Stimulated activated effector memory CD8-positive, alpha-beta T cell treated with anti-CD3 and anti-CD28 coated beads, Interleukin-12 subunit alpha, Interleukin-12 subunit beta, amount 100 ng/mL, for 72 hours (primary cell): ENCODE results near the gene FIBP.

Experiments
- ATAC-seq: fragments of 150-1000 bp; cut with Tn5 transposase; 2 replicates; pipeline ENCODE4 v1.10.0; 2021
- DNase-seq, 2 donors: peaks; one replicate each; pipeline ENCODE4 v3.0.0; 2021 to 2022; ENCODE audit warnings: low spot score in 2 of 2
- H3K27ac Mint-ChIP-seq: one replicate; pipeline ENCODE4 v1.8.0; 2022; ENCODE audit warnings: mild to moderate bottlenecking, mixed read lengths
- H3K36me3 Mint-ChIP-seq: one replicate; pipeline ENCODE4 v1.8.0; 2022; ENCODE audit warnings: mild to moderate bottlenecking, mixed read lengths
- H3K4me1 Mint-ChIP-seq: one replicate; pipeline ENCODE4 v1.8.0; 2022; ENCODE audit warnings: mixed read lengths
- H3K4me3 Mint-ChIP-seq: one replicate; pipeline ENCODE4 v1.8.0; 2022; ENCODE audit warnings: mild to moderate bottlenecking, mixed read lengths
- H3K9me3 Mint-ChIP-seq: one replicate; pipeline ENCODE4 v1.8.0; 2022; ENCODE audit warnings: mixed read lengths

Gene FIBP

DNA sequence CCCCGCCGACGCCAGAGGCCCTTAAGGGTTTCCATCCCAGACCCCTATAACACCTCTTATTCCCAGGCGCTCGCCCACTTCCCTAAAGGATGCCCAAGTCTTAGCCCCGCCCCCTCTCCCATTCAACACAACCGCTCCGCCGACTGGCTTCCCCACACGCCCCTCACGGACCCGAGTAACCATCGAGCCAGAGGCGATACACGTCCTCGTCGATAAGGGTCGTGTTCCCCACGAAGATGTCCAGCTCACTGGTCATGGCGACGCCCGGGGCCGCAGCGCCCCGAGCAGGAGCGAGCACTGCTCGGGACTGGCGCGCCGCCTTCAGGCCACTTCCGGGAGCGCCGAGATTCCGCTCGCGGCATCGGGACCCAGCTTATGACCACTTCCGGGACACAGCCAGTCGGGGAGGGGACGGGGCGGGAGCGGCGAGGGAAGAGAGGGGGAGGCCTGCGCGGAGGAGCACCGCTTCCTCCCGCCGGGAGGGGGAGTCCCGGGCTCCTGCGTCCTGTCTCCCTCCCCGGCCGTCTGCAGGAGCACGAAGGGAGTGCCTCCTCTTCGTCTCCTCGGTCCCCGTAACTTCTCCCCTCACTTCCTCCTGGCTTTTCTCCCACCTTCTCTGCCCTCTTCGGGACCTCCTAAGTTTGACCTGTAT, at the start of gene FIBP:
Gene FIBP (minus strand): TSS at position 309 of the 652 bp plus-strand sequence. CDS start 53 bp downstream, at position 256.
- DNase-seq (peak; percentile 91 to 98), ATAC-seq (peak; percentile 79)
- Mint-ChIP-seq H3K4me1 (peaks cover 69% of the 10 kb centered on the region), H3K36me3 (peaks cover 97% of the 10 kb centered on the region), H3K9me3 (no peaks in the 10 kb centered on the region), H3K4me3 (peak within 1 kb of the TSS; percentile 78), H3K27ac (peak within 1 kb of the TSS; percentile 82)

DNA sequence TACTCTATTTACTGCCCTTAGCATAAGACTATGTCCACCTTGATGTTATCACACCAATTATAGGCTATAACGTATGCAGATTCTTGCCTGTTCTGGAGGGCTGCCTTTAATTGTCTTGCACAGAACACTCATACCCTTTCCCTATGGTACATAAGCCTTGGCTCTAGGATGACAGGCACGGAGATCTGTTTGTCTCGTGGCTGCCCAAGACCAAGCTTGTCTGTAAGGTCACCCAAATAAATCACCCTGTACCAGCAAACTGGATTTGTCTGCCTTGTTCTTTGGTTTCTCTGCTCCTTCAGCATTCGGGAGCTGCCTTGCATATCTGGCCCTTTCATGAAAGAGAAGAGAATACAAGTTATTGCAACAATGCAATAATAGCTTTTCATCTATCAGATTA, 49.5 kb upstream of the FIBP start:
- Mint-ChIP-seq H3K27ac (no peak overlapping the region), H3K9me3 (no peaks in the 10 kb centered on the region), H3K4me3 (no peak overlapping the region), H3K36me3 (no peaks in the 10 kb centered on the region), H3K4me1 (peaks cover 18% of the 10 kb centered on the region)
- DNase-seq (no peak), ATAC-seq (no peak)

DNA sequence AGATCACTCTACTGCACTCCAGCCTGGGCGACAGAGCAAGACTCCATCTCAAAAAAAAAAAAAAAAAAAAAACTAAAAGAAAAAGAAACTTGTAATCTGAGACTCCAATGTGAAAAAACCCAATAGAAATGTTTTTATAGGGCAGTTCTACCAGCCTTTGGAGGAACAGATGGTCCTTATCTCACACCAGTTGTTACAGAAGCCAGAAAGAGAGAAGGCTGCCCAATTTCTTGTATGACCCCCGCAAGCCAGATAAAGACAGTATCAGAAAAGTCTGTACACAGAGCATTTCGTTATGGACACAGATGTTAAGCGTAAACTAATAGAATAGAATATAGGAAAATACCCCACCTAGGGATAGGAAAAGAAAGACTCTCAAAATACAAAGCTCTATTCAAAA, 45.7 kb upstream of the FIBP start:
- peaks cover 17% of the 10 kb centered on the region for H3K4me1 Mint-ChIP-seq
- ATAC-seq (no peak), DNase-seq (no peak)
- no peaks in the 10 kb centered on the region for H3K9me3 Mint-ChIP-seq
- H3K36me3 Mint-ChIP-seq = no peaks in the 10 kb centered on the region
- H3K4me3 Mint-ChIP-seq = no peak overlapping the region
- no peak overlapping the region for H3K27ac Mint-ChIP-seq

DNA sequence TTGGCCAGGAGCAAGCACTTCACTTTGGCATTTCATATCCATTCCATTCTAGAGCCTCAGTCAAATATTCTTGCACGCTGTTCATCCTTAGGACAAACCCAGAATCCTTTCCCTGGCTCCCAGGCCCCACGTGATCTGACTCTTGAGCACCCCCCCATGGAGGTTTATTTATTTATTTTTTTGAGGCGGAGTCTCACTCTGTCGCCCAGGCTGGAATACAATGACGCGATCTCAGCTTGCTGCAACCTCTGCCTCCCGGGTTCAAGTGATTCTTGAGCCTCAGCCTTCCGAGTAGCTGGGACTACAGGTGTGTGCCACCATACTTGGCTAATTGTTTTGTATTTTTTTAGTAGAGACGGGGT, 44.3 kb upstream of the FIBP start:
- ATAC-seq (no peak), DNase-seq (no peak)
- Mint-ChIP-seq H3K9me3 (no peaks in the 10 kb centered on the region), H3K36me3 (peaks cover 4% of the 10 kb centered on the region), H3K27ac (no peak overlapping the region), H3K4me3 (no peak overlapping the region), H3K4me1 (peaks cover 31% of the 10 kb centered on the region)

DNA sequence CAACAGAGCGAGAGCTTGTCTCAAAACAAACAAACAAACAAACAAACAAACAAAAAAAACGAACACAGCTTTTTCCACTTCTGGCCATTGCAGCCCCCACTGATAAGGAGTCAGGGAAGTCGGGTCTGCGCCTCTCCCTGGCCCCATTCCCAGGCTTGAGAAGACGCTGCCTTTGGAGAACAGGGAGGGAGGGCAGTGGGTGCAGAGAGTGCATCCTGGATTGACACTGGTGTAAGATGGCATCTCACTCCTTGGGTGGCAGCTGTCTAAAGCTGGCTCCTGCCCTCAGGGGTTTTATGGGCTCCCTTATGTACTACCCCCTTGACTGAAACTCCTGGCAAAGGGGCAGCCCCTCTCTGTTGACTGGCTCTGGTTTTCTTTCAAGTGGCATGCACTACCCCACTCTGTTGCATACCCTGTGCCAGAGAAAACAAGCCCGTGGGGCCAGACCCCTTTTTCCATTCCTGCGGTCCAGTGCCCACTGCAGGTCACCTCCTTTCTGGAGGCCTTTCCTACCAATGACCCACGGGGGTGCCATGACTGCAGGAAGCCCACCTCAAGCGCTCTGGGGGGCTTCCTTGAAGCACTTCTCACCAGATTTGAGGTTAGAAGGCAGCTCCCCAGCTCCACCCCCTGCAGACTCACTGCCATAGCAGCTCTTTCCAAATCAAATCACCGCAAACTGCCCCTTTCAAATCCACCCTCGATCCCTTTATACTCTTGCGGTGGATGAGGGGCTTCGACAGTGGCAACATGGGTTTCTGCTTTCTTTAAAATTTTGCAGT, 43.7 kb upstream of the FIBP start:
- DNase-seq (no peak), ATAC-seq (no peak)
- H3K36me3 Mint-ChIP-seq = peaks cover 10% of the 10 kb centered on the region
- H3K27ac Mint-ChIP-seq = no peak overlapping the region
- no peaks in the 10 kb centered on the region for H3K9me3 Mint-ChIP-seq
- H3K4me3 Mint-ChIP-seq = no peak overlapping the region
- peaks cover 37% of the 10 kb centered on the region for H3K4me1 Mint-ChIP-seq

- H3K4me1 Mint-ChIP-seq = peaks cover 39% of the 10 kb centered on the region
- peaks cover 24% of the 10 kb centered on the region for H3K36me3 Mint-ChIP-seq
- H3K27ac Mint-ChIP-seq = peak overlapping the region; percentile 89
- H3K9me3 Mint-ChIP-seq = no peaks in the 10 kb centered on the region
- DNase-seq = no peak
- peak overlapping the region; percentile 73 for H3K4me3 Mint-ChIP-seq
- ATAC-seq = no peak
Measured at GRCh38 chr11:65928667-65929066, 40.4 kb upstream of the FIBP start.

GRCh38 chr11:65927904-65928397, 39.7 kb upstream of the FIBP start:
- ATAC-seq (peak; percentile 93), DNase-seq (peak; percentile 25 to 73)
- H3K9me3 Mint-ChIP-seq = no peaks in the 10 kb centered on the region
- peak overlapping the region; percentile 73 for H3K4me3 Mint-ChIP-seq
- H3K36me3 Mint-ChIP-seq = peaks cover 31% of the 10 kb centered on the region
- H3K4me1 Mint-ChIP-seq = peaks cover 39% of the 10 kb centered on the region
- H3K27ac Mint-ChIP-seq = peak overlapping the region; percentile 89

DNA sequence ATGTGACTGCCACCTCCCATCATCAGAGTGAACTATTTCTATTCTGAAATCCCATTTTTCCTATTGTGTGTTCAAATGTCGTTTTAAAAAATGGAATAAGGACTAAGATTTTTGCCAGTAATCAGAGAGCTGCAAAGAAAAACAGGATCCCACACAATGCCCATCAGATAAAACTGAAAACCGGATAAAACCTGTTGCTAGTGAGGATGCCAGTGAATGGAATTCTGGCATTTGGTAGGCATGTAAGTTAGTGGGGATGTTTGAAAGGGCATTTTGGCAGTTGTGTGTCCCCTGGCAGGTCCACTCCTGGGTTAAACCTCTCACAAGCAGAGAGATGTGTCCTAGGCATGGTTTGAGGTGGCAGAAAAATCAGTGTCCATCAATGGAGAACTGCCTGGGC, 37.1 kb upstream of the FIBP start:
- Mint-ChIP-seq H3K27ac (peak overlapping the region; percentile 37), H3K36me3 (peaks cover 51% of the 10 kb centered on the region), H3K4me3 (no peak overlapping the region), H3K9me3 (no peaks in the 10 kb centered on the region), H3K4me1 (peaks cover 37% of the 10 kb centered on the region)
- no peak for ATAC-seq
- DNase-seq = no peak

DNA sequence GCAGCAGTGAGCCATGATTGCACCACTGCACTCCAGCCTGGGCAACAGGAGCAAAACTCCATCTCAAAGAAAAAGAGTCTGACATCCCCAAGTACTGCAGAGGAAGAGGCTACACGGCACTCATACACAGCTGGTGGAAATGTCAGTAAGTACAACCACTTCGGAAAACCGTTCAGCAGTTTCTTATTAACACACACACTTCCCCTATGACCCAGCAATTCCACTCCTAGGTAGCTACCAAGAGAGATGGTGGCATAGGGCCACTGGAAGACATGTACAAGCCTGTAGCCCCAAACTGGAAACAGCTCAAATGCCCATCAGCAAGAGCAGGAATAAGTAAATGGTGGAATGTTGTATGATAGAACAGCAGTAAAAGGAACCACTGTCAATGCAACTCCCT, 34.3 kb upstream of the FIBP start:
- DNase-seq (no peak), ATAC-seq (no peak)
- peaks cover 25% of the 10 kb centered on the region for H3K4me1 Mint-ChIP-seq
- no peaks in the 10 kb centered on the region for H3K9me3 Mint-ChIP-seq
- peaks cover 59% of the 10 kb centered on the region for H3K36me3 Mint-ChIP-seq
- no peak overlapping the region for H3K27ac Mint-ChIP-seq
- no peak overlapping the region for H3K4me3 Mint-ChIP-seq

- ATAC-seq = no peak
- Mint-ChIP-seq H3K4me3 (no peak overlapping the region), H3K36me3 (peaks cover 57% of the 10 kb centered on the region), H3K27ac (no peak overlapping the region), H3K9me3 (no peaks in the 10 kb centered on the region), H3K4me1 (peaks cover 24% of the 10 kb centered on the region)
- no peak for DNase-seq
Measured at GRCh38 chr11:65921876-65922275, 33.6 kb upstream of the FIBP start.

DNA sequence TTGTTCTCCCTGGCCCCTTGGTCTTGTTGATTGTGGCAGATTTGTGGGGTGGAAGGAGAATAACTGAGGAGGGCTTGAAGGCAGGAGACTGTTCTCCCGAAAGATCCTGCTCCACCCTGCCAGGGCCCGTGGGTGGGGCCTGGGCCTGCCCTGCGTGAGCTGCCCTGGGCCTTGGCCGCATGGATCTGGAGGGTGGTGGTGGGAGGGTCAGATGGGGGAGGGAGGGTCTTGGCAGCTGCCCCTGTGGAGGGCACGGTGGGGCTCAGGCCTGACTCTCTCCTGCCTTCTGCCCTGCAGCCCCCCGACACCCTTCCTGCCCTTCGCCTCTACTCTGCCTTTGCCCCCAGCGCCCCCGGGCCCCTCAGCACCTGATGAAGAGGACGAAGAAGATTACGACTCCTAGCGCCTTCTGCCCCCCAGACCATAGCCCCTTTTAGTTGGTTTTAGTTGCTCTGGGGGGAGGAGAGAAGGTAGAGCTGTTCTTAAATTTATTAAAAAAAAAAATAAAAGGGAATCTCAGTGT, 32.8 kb upstream of the FIBP start:
- Mint-ChIP-seq H3K36me3 (peaks cover 59% of the 10 kb centered on the region), H3K9me3 (no peaks in the 10 kb centered on the region), H3K4me3 (peak overlapping the region; percentile 89), H3K27ac (no peak overlapping the region), H3K4me1 (peaks cover 31% of the 10 kb centered on the region)
- no peak for ATAC-seq
- DNase-seq = no peak

DNA sequence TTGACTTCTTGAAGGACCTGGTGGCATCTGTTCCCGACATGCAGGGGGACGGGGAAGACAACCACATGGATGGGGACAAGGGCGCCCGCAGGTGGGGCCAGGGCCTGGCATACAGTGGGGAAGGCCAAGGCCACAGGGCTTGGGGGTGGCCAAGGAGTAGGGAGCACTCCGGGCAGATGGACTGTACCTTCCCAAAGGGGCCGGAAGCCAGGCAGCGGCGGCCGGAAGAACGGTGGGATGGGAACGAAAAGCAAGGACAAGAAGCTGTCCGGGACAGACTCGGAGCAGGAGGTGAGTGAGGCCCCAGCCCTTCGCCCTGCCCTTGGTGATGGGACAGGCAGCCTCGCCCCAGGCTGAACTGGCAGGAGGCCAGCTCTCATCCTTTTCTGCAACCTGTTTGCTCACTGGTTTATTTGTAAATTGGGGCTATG, 32.1 kb upstream of the FIBP start:
- Mint-ChIP-seq H3K4me1 (peaks cover 32% of the 10 kb centered on the region), H3K4me3 (peak overlapping the region; percentile 89), H3K36me3 (peaks cover 59% of the 10 kb centered on the region), H3K27ac (peak overlapping the region; percentile 89), H3K9me3 (no peaks in the 10 kb centered on the region)
- no peak for ATAC-seq
- no peak for DNase-seq

- Mint-ChIP-seq H3K4me3 (peak overlapping the region; percentile 89), H3K27ac (peak overlapping the region; percentile 89), H3K9me3 (no peaks in the 10 kb centered on the region), H3K36me3 (peaks cover 59% of the 10 kb centered on the region), H3K4me1 (peaks cover 38% of the 10 kb centered on the region)
- DNase-seq (no peak), ATAC-seq (peak; percentile 59)
Measured at GRCh38 chr11:65919573-65920371, 31.5 kb upstream of the FIBP start.

- H3K27ac Mint-ChIP-seq = peak within 1 kb of the TSS; percentile 89
- H3K4me1 Mint-ChIP-seq = peaks cover 43% of the 10 kb centered on the region
- no peaks in the 10 kb centered on the region for H3K9me3 Mint-ChIP-seq
- ATAC-seq (peak; percentile 94), DNase-seq (peak; percentile 96 to 98)
- H3K36me3 Mint-ChIP-seq = peaks cover 53% of the 10 kb centered on the region
- H3K4me3 Mint-ChIP-seq = peak within 1 kb of the TSS; percentile 89
Measured at GRCh38 chr11:65919141-65919572, 30.9 kb upstream of the FIBP start, which contains the start of gene DRAP1. Gene DRAP1, plus strand, starts transcription at chr11:65919426. Its CDS starts 76 bp downstream, at chr11:65919502.
